Subcutaneous abdominal adipose tissue (tissue), 5 donors: Measurements from ENCODE around the gene MT1F.

Source experiments
- H3K27ac ChIP-seq: one replicate; pipeline ENCODE4 v1.7.0; 2013; ENCODE audit warnings: low read depth, mild to moderate bottlenecking, inconsistent platforms, low read length, moderate library complexity
- H3K27me3 ChIP-seq, 5 donors: one replicate each; pipeline ENCODE4 v1.7.0; 2013; ENCODE audit warnings: low read length in 5 of 5, inconsistent platforms in 1 of 5; ENCODE audit not compliant: control insufficient read depth in 5 of 5, insufficient read depth in 4 of 5
- H3K36me3 ChIP-seq, 5 donors: one replicate each; pipeline ENCODE4 v1.7.0; 2013; ENCODE audit warnings: low read length in 5 of 5; ENCODE audit not compliant: control insufficient read depth in 5 of 5, insufficient read depth in 5 of 5
- H3K4me1 ChIP-seq, 5 donors: one replicate each; pipeline ENCODE4 v1.7.0; 2013; ENCODE audit warnings: low read length in 5 of 5, mild to moderate bottlenecking in 3 of 5, moderate library complexity in 1 of 5; ENCODE audit not compliant: control insufficient read depth in 5 of 5, insufficient read depth in 5 of 5
- H3K4me3 ChIP-seq, 5 donors: one replicate each; pipeline ENCODE4 v1.7.0; 2013; ENCODE audit warnings: low read length in 5 of 5, low read depth in 1 of 5
- H3K9ac ChIP-seq, 5 donors: one replicate each; pipeline ENCODE4 v1.7.0; 2013; ENCODE audit warnings: low read length in 5 of 5, mild to moderate bottlenecking in 4 of 5, moderate library complexity in 3 of 5
- H3K9me3 ChIP-seq, 5 donors: one replicate each; pipeline ENCODE4 v1.7.0; 2013; ENCODE audit warnings: low read length in 5 of 5; ENCODE audit not compliant: control insufficient read depth in 5 of 5
- donor health status: healthy.
- donor health status: healthy.
- donor health status: healthy.
- donor health status: healthy.
- donor health status: healthy.

Gene MT1F

DNA sequence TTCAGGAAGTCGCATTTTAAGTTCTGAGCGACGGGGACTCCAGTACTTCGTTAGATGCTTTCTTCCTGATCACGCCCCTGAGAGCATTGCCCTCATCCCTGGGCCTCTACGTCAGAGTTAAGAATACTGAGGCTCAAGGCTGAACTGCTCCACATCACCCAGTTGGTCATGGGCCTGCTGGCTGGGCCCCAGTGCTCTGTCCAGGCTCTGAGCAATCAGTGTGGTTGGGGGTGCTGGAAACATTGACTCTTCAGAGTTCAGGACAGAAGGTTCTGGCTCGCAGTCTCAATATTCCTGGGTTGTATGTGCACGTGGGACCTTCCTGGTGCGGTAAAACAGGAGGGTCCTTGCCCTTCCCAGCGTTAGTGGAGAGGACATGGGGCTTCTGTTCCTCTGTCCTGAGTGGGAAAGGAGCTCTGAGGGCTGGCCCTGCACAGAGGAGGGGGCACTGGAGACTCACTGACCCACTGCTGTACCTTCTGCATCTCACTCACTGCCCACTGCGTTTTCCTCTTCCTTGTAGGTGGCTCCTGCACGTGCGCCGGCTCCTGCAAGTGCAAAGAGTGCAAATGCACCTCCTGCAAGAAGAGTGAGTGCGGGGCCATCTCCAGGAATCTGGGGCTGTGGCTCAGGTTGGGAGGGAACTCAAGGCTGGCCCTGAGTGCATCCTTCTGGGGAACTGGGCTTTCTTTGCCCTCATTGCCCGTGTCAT is 31.7 kb upstream of the MT1F start:
- Histone ChIP-seq H3K9ac (peak overlapping the region; percentile 69 to 94 (median 85)), H3K9me3 (no peaks in the 10 kb centered on the region), H3K4me1 (peaks cover 5 to 42% (median 34%) of the 10 kb centered on the region in 5 donors), H3K27me3 (no peaks in the 10 kb centered on the region), H3K4me3 (peak overlapping the region; percentile 75 to 89 (median 87)), H3K36me3 (no peaks in the 10 kb centered on the region), H3K27ac (peak overlapping the region; percentile 91)

DNA sequence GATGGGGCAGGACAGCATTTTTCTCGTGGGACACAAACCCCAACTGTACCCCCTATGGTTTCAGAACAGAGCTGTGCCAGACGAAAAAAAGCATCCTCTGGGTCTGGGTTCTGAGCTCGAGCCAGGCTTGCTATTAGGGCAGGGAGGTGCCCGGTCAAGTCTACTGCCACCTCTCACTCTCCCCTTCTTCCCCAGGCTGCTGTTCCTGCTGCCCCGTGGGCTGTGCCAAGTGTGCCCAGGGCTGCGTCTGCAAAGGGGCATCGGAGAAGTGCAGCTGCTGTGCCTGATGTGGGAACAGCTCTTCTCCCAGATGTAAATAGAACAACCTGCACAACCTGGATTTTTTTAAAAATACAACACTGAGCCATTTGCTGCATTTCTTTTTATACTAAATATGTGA is 31.1 kb upstream of the MT1F start:
- peak overlapping the region; percentile 75 to 89 (median 87) for H3K4me3 ChIP-seq
- peak overlapping the region; percentile 91 for H3K27ac ChIP-seq
- H3K36me3 ChIP-seq: no peaks in the 10 kb centered on the region
- H3K27me3 ChIP-seq: no peaks in the 10 kb centered on the region
- peaks cover 5 to 42% (median 30%) of the 10 kb centered on the region in 5 donors for H3K4me1 ChIP-seq
- peak overlapping the region in 4 of 5 donors; percentile 38 to 92 (median 52) for H3K9ac ChIP-seq
- no peaks in the 10 kb centered on the region for H3K9me3 ChIP-seq

DNA sequence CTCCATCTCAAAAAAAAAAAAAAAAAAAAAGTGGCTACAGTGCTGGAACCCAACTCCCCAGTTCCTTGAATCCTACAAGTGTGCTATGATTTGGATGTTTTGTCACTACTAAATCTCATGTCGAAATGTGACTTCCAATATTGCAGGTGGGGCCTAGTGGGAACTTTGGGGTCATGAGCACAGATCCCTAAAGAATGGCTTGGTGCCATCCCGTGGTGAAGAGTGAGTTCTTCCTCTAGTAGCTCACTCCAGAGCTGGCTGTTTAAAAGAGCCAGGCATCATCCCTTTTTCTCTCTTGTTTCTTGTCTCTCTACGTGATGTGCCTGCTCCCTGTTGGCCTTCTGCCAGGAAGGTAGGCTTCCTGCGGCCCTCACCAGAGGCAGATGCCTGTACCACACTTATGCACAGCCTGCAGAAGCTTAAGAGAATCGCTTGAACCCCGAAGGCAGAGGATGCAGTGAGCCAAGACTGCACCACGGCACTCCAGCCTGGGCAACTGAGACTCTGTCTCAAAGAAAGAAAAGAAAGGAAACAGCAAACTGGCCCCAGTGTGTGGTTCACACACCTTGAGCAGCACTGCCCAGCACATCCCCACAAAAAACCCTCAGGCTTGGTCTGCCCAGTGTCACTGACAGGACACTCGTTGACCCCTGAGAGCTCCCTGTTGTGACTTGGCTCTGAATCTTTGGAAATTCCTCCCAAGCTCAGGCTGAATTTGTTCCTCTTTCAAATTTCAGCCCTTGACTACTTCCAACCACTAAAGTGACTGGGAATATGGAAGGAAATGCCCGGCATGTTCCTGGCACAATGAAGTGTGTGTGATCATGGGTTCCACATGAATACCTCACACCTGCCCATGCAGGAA is 29.0 kb upstream of the MT1F start:
- H3K36me3 ChIP-seq: no peaks in the 10 kb centered on the region
- no peak overlapping the region for H3K27ac ChIP-seq
- H3K4me3 ChIP-seq: no peak overlapping the region
- peaks cover 7 to 55% (median 45%) of the 10 kb centered on the region in 5 donors for H3K4me1 ChIP-seq
- no peak overlapping the region for H3K9ac ChIP-seq
- no peaks in the 10 kb centered on the region for H3K9me3 ChIP-seq
- no peaks in the 10 kb centered on the region for H3K27me3 ChIP-seq

DNA sequence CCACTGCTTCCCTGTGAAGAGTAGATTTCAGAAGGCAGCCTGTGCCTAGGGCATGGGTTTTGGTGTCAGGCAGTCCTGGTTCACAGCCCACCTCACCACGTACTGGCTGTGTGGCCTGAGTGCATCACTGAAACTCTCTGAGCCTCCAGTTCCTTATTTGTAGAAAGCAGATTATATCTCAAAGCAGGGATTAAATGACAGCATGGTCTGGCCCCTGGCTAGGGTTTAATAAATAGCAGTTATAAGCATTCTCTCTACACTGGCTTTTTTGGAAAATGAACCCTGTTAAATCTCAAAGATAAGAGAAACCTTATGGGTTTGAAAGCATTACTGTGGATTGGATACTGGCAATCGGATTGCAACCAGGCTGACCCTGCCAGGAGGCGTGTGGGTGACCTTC is 28.2 kb upstream of the MT1F start:
- Histone ChIP-seq H3K27ac (no peak overlapping the region), H3K9ac (no peak overlapping the region), H3K9me3 (no peaks in the 10 kb centered on the region), H3K4me3 (no peak overlapping the region), H3K27me3 (peaks cover 0 to 3% (median 0%) of the 10 kb centered on the region in 5 donors), H3K4me1 (peaks cover 7 to 55% (median 45%) of the 10 kb centered on the region in 5 donors), H3K36me3 (no peaks in the 10 kb centered on the region)

DNA sequence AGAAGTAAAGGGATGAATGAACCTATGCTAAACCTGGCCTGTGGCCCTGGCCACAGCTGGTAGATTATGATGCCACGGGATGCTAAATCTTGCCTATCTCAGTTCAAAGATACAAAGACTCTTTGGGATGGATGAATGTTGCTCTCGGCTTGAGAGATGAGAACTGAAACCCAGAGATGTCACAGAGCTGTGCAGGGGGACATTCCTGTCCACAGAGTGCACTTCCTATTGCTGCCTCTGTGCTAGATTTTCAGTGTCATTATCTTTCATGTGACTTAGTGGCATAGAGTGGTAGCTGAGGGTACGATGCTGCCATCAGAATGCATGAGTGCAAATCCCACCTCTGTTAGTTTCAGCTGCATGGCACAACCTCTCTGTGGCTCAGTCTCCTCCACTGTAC is 27.6 kb upstream of the MT1F start:
- H3K4me3 ChIP-seq: no peak overlapping the region
- peaks cover 7 to 54% (median 40%) of the 10 kb centered on the region in 5 donors for H3K4me1 ChIP-seq
- H3K9ac ChIP-seq: no peak overlapping the region
- H3K9me3 ChIP-seq: no peaks in the 10 kb centered on the region
- no peaks in the 10 kb centered on the region for H3K36me3 ChIP-seq
- no peak overlapping the region for H3K27ac ChIP-seq
- peaks cover 0 to 9% (median 0%) of the 10 kb centered on the region in 5 donors for H3K27me3 ChIP-seq

DNA sequence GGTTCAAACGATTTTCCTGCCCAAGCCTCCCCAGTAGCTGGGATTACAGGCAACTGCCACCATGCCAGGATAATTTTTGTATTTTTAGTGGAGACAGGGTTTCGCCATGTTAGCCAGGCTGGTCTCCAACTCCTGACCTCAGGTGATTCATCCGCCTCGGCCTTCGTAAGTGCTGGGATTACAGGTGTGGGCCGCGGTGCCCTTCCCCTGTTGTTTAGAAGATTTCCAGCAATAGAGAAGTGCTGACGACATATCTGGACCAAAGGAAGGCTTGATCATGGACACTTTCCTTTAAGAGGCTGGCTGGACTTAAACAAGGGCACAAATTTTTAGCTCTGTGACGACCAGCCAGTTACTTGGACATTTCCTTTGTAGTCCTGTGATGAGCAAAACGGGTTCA is 26.6 kb upstream of the MT1F start:
- Histone ChIP-seq H3K27ac (peak overlapping the region; percentile 67), H3K4me3 (peak overlapping the region in 3 of 5 donors; percentile 62 to 85 (median 79)), H3K4me1 (peaks cover 4 to 49% (median 30%) of the 10 kb centered on the region in 5 donors), H3K9ac (peak overlapping the region in 1 of 5 donors; percentile 58), H3K36me3 (no peaks in the 10 kb centered on the region), H3K9me3 (no peaks in the 10 kb centered on the region), H3K27me3 (peaks cover 0 to 10% (median 2%) of the 10 kb centered on the region in 5 donors)

DNA sequence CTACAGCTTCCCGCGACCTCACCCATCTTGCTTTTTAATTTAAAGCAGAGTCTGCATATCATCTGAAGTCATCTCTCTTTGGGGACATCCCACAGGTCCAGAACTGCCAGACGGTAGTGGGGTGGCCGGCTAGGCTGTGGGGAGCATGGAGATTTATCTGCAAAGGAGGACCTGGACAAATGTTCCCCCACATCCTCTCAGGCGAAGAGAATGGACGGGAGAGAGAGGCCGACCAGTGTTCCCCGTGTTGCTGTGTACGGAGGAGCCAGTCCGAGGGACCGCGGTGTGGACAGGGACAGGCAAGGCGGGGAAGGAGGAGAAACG is 26.0 kb upstream of the MT1F start:
- H3K27ac ChIP-seq: peak overlapping the region; percentile 67
- peaks cover 0 to 10% (median 2%) of the 10 kb centered on the region in 5 donors for H3K27me3 ChIP-seq

DNA sequence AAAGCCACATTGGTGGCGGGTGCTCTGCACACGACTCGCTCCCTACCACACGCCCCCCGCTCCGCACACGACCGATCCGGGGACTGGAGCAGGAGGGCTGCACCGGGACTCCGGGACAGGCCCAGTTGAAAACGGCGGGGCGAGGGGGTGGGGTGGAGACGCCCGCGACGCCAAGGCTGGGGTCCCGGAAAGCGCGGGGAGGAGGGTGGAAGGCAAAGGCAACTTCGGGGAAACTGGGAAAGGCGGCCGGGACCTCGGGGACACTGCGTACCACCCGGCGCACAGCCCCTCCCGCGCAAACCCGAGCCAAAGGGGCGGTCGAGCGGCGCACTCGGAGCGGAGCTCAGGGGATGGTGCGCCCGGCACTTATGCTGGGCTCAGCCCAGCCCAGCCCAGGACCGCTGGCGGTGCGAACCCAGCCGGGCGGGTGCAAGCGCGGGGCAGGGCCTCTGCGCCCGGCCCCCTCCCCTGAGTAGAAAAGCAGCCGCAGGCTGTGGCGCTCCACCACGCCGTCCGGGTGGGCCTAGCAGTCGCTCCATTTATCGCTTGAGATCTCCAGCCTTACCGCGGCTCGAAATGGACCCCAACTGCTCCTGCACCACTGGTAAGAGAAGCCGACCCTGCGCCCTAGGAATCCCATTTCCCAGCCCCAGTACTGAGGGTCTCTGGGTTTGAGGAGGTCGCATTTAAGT is 25.5 kb upstream of the MT1F start, which contains the start of gene MT1M:
MT1M (plus strand) TSS at position 504 of the 692 bp plus-strand sequence; CDS start at position 577, 73 bp downstream.
- Histone ChIP-seq H3K4me1 (peaks cover 3 to 38% (median 20%) of the 10 kb centered on the region in 5 donors), H3K9me3 (no peaks in the 10 kb centered on the region), H3K27ac (peak within 1 kb of the TSS; percentile 67), H3K27me3 (peaks cover 0 to 10% (median 2%) of the 10 kb centered on the region in 5 donors), H3K4me3 (peak within 1 kb of the TSS; percentile 62 to 85 (median 79)), H3K36me3 (no peaks in the 10 kb centered on the region), H3K9ac (peak within 1 kb of the TSS; percentile 44 to 78 (median 77))

More for the DNA sequence above, 26.0 kb upstream of the MT1F start:
- H3K9ac ChIP-seq: peak overlapping the region; percentile 44 to 77 (median 67)
- peaks cover 4 to 43% (median 24%) of the 10 kb centered on the region in 5 donors for H3K4me1 ChIP-seq
- no peaks in the 10 kb centered on the region for H3K9me3 ChIP-seq
- no peaks in the 10 kb centered on the region for H3K36me3 ChIP-seq
- peak overlapping the region; percentile 62 to 85 (median 77) for H3K4me3 ChIP-seq

DNA sequence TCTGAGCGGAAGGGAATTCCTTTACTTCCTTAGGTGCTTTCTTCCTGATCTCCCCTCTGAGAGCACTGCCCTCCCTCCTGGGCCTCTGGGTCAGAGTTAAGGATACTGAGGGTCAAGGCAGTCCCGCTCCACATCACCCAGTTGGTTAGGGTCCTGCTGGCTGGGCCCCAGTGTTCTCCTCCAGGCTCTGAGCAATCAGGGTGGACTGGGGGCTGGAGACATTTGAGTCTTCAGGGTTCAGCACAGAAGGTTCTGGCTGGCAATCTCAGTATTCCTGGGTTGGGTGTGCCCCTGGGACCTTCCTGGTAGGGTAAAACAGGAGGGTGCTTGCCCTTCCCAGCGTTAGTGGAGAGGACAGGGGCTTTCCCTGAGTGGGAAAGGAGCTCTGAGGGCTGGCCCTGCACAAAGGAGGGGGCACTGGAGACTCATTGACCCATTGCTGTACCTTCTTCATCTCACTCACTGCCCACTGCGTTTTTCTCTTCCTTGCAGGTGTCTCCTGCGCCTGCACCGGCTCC is 24.9 kb upstream of the MT1F start:
- H3K27me3 ChIP-seq: peaks cover 0 to 10% (median 2%) of the 10 kb centered on the region in 5 donors
- H3K4me3 ChIP-seq: peak overlapping the region; percentile 62 to 85 (median 79)
- no peaks in the 10 kb centered on the region for H3K9me3 ChIP-seq
- peak overlapping the region; percentile 38 to 78 (median 75) for H3K9ac ChIP-seq
- H3K36me3 ChIP-seq: no peaks in the 10 kb centered on the region
- H3K4me1 ChIP-seq: peaks cover 3 to 41% (median 24%) of the 10 kb centered on the region in 5 donors
- no peak overlapping the region for H3K27ac ChIP-seq
